ENCODE data around the gene ITFG2.

- TF ChIP-seq EZH2phosphoT487 (IDR thresholded peaks at IDR 0.05; ENCODE audit: borderline replicate concordance): no peak
- no peak for TF ChIP-seq CTCF (conservative IDR thresholded peaks at IDR 0.05; ENCODE audit: low read length)
Observed at GRCh38 chr12:2832550-2833127, 20.2 kb downstream of the ITFG2 start.

Measured in Loucy (cell line).